ENCODE measurements around the gene HERC4. TPM values are rescaled to one million over a fixed set of nuclear protein-coding genes. Genes with fewer than 3 reads are reported as not detected.

Gene HERC4
- total and polyA plus RNA-seq, 4 donors, result 7.3 to 53.2 (median 16.0) TPM

DNA sequence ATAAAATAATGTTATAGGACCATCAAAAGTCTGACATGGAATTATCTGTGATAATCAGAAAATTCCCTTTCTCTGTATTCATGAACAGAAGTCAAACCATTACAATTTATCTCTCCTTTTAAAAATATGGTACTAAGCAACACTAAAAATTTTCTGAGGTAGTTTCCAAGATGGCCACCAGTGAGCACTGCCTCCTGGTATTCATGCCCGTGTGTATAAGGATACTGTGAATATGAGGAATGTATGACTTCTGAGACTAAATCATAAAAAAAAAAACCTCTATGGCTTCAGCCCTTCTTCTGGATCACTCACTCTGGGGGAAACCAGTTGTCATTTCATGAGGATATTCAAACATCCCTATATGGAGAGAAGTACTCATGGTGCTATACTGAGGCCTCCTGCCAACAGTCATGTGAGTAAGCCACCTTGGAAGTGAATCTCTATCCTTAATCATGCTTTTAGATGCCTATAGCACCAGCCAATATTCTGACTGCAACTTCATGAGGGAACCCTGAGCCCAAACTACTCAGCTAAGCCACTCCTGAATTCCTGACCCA, 149.6 kb downstream of the HERC4 start:
- Histone ChIP-seq H3K4me1 (ENCODE audit: control insufficient read depth in 4 of 4, insufficient read depth in 4 of 4, low read length in 3 of 4) (peaks cover 2 to 12% (median 9%) of the 10 kb centered on the region in 4 donors), H3K27me3 (ENCODE audit: control insufficient read depth in 4 of 4, insufficient read depth in 4 of 4, low read length in 3 of 4) (no peaks in the 10 kb centered on the region), H3K9me3 (ENCODE audit: control insufficient read depth in 4 of 4, low read length in 3 of 4) (no peaks in the 10 kb centered on the region), H3K4me3 (ENCODE audit: low read depth in 1 of 3, low read length in 3 of 3) (no peak overlapping the region), H3K9ac (ENCODE audit: low read depth in 1 of 2, low read length in 2 of 2) (no peak overlapping the region), H3K27ac (ENCODE audit: low read depth in 1 of 2, low read length in 2 of 2) (no peak overlapping the region), H3K36me3 (ENCODE audit: control insufficient read depth in 4 of 4, insufficient read depth in 3 of 4, low read depth in 1 of 4, low read length in 3 of 4) (peaks cover 4 to 21% (median 9%) of the 10 kb centered on the region in 4 donors)
- no peak for DNase-seq (ENCODE audit: low spot score)
- TF ChIP-seq, protein P1, sequence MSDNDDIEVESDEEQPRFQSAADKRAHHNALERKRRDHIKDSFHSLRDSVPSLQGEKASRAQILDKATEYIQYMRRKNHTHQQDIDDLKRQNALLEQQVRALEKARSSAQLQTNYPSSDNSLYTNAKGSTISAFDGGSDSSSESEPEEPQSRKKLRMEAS (IDR thresholded peaks at IDR 0.05), result no peak
- TF ChIP-seq HNF4A (conservative IDR thresholded peaks at IDR 0.05) (no peak), NR2F2 (IDR thresholded peaks at IDR 0.05) (no peak), SP1 (IDR thresholded peaks at IDR 0.05) (no peak), JUND (IDR thresholded peaks at IDR 0.05) (no peak), HNF4G (IDR thresholded peaks at IDR 0.05) (no peak), GABPA (IDR thresholded peaks at IDR 0.05 in 1 of 2, conservative IDR thresholded peaks at IDR 0.05 in 1 of 2) (no peak), EGR1 (IDR thresholded peaks at IDR 0.05; ENCODE audit: low read depth in 2 of 2) (no peak)
- 96% methylated on average over 1 of the region's 1 CpG for WGBS

- no peak overlapping the region for H3K27ac ChIP-seq (ENCODE audit: low read depth in 1 of 2, low read length in 2 of 2)
- 96% methylated on average over 3 of the region's 3 CpGs for WGBS
- H3K9ac ChIP-seq (ENCODE audit: low read depth in 1 of 2, low read length in 2 of 2), result no peak overlapping the region
- peaks cover 4 to 19% (median 16%) of the 10 kb centered on the region in 4 donors for H3K4me1 ChIP-seq (ENCODE audit: control insufficient read depth in 4 of 4, insufficient read depth in 4 of 4, low read length in 3 of 4)
- no peaks in the 10 kb centered on the region for H3K27me3 ChIP-seq (ENCODE audit: control insufficient read depth in 4 of 4, insufficient read depth in 4 of 4, low read length in 3 of 4)
- no peaks in the 10 kb centered on the region for H3K9me3 ChIP-seq (ENCODE audit: control insufficient read depth in 4 of 4, low read length in 3 of 4)
- no peak overlapping the region for H3K4me3 ChIP-seq (ENCODE audit: low read depth in 1 of 3, low read length in 3 of 3)
- no peak for DNase-seq (ENCODE audit: low spot score)
- H3K36me3 ChIP-seq (ENCODE audit: control insufficient read depth in 4 of 4, insufficient read depth in 3 of 4, low read depth in 1 of 4, low read length in 3 of 4), result peaks cover 2 to 23% (median 8%) of the 10 kb centered on the region in 4 donors
- TF ChIP-seq, protein P2, sequence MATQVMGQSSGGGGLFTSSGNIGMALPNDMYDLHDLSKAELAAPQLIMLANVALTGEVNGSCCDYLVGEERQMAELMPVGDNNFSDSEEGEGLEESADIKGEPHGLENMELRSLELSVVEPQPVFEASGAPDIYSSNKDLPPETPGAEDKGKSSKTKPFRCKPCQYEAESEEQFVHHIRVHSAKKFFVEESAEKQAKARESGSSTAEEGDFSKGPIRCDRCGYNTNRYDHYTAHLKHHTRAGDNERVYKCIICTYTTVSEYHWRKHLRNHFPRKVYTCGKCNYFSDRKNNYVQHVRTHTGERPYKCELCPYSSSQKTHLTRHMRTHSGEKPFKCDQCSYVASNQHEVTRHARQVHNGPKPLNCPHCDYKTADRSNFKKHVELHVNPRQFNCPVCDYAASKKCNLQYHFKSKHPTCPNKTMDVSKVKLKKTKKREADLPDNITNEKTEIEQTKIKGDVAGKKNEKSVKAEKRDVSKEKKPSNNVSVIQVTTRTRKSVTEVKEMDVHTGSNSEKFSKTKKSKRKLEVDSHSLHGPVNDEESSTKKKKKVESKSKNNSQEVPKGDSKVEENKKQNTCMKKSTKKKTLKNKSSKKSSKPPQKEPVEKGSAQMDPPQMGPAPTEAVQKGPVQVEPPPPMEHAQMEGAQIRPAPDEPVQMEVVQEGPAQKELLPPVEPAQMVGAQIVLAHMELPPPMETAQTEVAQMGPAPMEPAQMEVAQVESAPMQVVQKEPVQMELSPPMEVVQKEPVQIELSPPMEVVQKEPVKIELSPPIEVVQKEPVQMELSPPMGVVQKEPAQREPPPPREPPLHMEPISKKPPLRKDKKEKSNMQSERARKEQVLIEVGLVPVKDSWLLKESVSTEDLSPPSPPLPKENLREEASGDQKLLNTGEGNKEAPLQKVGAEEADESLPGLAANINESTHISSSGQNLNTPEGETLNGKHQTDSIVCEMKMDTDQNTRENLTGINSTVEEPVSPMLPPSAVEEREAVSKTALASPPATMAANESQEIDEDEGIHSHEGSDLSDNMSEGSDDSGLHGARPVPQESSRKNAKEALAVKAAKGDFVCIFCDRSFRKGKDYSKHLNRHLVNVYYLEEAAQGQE (IDR thresholded peaks at IDR 0.05), result no peak
- no peak for TF ChIP-seq YY1 (IDR thresholded peaks at IDR 0.05)
- TF ChIP-seq, protein P1 (IDR thresholded peaks at IDR 0.05), result no peak
- TF ChIP-seq, protein P3, sequence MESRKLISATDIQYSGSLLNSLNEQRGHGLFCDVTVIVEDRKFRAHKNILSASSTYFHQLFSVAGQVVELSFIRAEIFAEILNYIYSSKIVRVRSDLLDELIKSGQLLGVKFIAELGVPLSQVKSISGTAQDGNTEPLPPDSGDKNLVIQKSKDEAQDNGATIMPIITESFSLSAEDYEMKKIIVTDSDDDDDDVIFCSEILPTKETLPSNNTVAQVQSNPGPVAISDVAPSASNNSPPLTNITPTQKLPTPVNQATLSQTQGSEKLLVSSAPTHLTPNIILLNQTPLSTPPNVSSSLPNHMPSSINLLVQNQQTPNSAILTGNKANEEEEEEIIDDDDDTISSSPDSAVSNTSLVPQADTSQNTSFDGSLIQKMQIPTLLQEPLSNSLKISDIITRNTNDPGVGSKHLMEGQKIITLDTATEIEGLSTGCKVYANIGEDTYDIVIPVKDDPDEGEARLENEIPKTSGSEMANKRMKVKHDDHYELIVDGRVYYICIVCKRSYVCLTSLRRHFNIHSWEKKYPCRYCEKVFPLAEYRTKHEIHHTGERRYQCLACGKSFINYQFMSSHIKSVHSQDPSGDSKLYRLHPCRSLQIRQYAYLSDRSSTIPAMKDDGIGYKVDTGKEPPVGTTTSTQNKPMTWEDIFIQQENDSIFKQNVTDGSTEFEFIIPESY (IDR thresholded peaks at IDR 0.05), result no peak
- TF ChIP-seq FOXA1 (IDR thresholded peaks at IDR 0.05), result no peak
- no peak for TF ChIP-seq HNF4A (conservative IDR thresholded peaks at IDR 0.05)
- no peak for TF ChIP-seq TAF1 (conservative IDR thresholded peaks at IDR 0.05)
- TF ChIP-seq NR2F2 (IDR thresholded peaks at IDR 0.05), result no peak
- TF ChIP-seq, protein P4, sequence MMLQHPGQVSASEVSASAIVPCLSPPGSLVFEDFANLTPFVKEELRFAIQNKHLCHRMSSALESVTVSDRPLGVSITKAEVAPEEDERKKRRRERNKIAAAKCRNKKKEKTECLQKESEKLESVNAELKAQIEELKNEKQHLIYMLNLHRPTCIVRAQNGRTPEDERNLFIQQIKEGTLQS (IDR thresholded peaks at IDR 0.05), result no peak
- TF ChIP-seq JUND (IDR thresholded peaks at IDR 0.05), result no peak
- no peak for TF ChIP-seq HNF4G (IDR thresholded peaks at IDR 0.05)
- TF ChIP-seq GABPA (IDR thresholded peaks at IDR 0.05 in 1 of 2, conservative IDR thresholded peaks at IDR 0.05 in 1 of 2), result no peak
- TF ChIP-seq EGR1 (IDR thresholded peaks at IDR 0.05; ENCODE audit: low read depth in 2 of 2), result no peak
- no peak for TF ChIP-seq RAD21 (IDR thresholded peaks at IDR 0.05)
Measured at GRCh38 chr10:67924136-67924535, 150.9 kb downstream of the HERC4 start.
